A549 treated with RU486 at 1 μM for 4 hours (cell line): ENCODE results near the gene EMC8. TPM values are rescaled to one million over a fixed set of nuclear protein-coding genes. Genes with fewer than 3 reads are reported as not detected.

Source experiments
- total RNA-seq: library from RNA; stranded (reverse); fragments of 200-300 nt; extraction: Qiagen RNA extraction; gene quantifications from 5 replicates; pipeline ENCODE4 v1.2.3, GENCODE V29; 2022; ENCODE audit warnings: low read depth

Gene EMC8
- 59.2 to 83.3 TPM (median 70.4 TPM) in 5 replicates for total RNA-seq

DNA sequence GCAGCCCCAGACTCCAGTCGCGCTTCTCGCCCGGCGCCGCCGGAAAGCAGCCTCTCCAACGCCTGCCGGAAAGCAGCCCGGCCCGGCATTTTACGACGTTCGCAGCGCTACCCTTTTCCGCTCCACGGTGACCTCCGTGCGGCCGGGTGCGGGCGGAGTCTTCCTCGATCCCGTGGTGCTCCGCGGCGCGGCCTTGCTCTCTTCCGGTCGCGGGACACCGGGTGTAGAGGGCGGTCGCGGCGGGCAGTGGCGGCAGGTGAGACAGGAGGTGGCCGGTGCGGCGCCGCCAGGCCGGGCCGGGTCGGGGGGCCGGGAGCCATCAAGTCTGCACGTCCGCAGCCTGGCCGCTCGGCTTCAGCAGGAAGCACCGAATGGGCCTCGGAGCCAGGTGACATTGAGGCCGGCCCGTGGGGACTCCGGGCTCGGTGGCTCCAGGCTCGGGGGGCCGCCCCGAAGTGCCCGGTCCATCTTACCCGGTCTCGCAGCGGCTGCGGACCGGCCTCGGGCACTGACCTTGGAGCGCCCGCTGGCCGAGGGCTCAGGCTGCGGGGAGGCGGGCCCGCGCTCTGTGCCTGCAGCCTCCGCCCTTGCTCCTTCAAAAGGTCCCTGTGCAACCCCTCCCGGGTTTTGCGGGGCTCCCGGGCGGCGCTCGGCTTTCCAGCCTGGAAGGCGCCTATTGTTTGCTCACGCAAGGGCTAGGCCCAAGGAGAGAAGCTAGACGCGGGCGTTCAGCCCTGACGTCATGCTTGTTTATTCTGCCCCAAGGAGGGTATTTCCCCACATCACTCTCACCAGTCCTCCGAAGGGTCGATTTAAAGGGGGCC is at the start of gene EMC8, which contains the start of gene COX4I1:
TSS of gene EMC8 (minus strand) at position 48 of the 824 bp plus-strand sequence. CDS start 249 bp downstream, outside the sequence.
TSS of gene COX4I1 (plus strand) at position 199 of the 824 bp plus-strand sequence. CDS start 1,511 bp downstream, outside the sequence.

DNA sequence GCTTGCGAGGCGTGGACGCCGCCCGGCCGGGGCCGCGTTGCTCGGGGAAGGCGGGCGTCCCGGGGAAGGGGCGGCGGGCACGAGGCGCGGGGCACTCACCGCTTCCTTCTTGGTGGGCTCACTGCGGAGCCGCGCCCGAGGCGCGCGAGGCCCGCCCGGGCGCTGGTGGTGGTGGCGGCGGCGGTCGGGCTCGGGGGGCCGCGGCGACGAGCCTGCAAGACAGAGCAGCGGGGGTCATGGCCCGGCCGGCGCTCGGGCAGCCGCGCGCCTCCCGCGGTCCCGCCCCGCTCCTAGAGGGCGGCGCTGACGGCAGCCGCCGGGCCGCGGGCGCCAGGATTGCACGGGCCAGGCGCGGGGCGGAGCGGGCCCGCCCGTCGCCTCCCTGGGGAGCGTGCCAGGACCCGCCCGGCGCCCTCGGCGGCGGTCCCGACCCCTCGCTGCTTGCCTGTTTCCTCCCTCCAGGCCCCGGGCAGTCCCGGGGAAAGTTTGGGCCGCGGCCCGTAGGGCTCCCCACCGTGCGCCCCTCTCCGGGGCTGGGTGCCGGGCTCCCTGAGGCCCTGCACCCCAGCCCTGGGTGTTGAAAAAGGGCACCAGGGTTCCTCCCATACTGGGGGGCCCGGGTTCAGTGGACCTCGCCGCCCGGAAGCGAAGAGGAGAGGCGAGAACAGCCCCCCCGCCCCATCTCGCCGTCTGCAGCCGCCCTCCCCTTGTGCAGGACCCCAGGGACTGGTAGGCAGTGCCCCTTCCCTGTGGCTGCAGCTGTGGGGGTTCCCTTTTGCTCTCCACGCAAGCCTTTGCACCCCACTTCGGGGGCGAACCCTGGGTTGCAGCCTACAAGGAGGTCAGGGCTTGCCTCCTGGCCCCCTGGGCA is 48.3 kb downstream of the EMC8 start, which contains the start of gene C16orf74:
TSS of gene C16orf74 (minus strand) at position 270 of the 871 bp plus-strand sequence. CDS start 15,879 bp downstream, outside the sequence.

Other genes starting within 250 kb of the EMC8 start
- gene GSE1, start 186.2 kb downstream of the EMC8 start, total RNA-seq = 18.3 to 24.7 TPM (median 21.5 TPM) in 5 replicates
- gene GINS2, start 110.6 kb downstream of the EMC8 start, total RNA-seq = 28.9 to 37.3 TPM (median 32.3 TPM) in 5 replicates
- 11.4 to 18.6 TPM (median 16.7 TPM) in 5 replicates for gene C16orf74, start 48.4 kb downstream of the EMC8 start, total RNA-seq
- 788 to 868 TPM (median 791 TPM) in 5 replicates for gene COX4I1, start 151 bp upstream of the EMC8 start, total RNA-seq
- gene IRF8, start 99.6 kb upstream of the EMC8 start, total RNA-seq = 0.35 to 1.0 TPM (median 0.58 TPM) in 5 replicates